UCSD-AML1 (cell line): Measurements from ENCODE around the gene MRPL53.

Experiments
- DNase-seq: peaks from one replicate; lab custom pipeline; 2025; ENCODE audit not compliant: unreplicated experiment; lab: John Stamatoyannopoulos, UW

Gene MRPL53

DNA sequence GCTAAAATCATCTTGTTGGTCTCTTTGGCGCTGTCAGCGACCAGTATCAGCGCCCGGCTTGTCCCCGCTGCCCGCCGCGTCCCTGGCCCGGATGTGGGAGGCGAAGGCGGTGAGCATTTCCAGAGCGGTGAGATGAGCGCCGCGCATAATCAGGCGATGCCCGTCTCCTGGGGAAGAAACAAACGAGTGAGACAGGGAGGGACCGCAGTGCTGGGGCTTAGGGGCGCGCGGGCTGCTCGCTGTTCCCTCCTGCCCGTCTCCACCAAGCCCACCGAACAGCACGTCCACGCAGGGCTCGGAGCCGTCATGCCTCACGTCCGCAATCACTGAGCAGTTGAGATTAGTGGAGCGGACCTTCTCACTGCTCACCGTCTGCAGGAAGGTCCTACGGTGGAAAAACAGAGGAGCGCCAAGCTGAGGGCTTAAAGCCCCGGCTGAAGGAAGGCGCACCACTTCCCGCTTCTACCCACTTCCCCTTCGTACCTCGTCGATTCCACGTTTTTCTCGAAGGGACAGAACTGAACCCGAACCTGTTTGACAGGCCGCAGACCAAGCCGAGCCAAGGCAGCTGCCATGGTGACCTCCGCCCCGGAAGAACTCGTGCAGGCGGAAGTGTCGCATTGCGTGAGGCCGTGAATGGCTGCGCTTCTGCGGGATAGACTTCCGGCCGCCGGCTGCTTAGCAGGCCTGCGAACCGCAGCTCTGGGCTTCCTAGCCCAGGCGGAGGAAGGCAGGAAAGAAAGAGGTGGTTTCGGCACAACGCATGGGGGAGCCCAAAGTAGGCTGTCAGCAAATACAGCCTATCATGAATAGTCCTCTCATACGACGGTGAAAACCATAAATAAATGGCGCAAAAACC, at the start of gene MRPL53:
MRPL53 (minus strand) TSS at position 595 of the 859 bp plus-strand sequence; CDS start at position 575, 20 bp downstream.
- DNase-seq, result peak; percentile 95

- DNase-seq, result no peak
These were observed 44.2 kb upstream of the MRPL53 start for GRCh38 chr2:74516650-74517049.

DNA sequence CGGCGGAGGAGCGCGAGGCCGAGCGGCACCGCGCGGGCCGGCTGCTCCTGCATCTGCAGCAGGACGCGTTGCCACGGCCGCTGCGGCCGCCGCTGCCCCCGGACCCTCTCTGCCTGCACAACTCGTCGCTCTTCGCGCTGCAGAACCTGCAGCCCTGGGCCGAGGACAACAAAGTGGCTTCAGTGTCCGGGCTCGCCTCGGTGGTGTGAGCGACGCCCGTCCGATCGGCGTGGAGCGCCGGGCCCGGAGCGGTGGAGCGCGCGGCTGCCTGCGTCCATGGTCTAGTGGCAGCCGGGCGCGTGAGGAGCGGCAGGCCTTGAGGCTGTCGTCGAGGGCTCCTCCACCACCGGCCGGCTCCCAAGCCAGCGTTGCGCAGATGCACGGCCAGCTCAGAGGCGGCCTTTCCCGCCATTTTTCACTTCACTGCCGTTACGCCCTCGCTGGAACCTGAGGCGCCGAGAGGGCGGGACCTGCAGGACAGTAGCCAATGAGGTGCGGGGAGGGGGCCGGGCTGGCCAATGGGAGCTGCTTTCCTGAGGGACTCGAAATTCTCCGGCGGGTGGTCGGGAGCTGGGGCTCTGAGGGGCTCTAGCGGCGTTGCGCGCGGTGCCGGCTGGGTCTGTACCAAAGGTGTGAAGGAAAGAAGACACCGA, 43.6 kb upstream of the MRPL53 start:
- no peak for DNase-seq

GRCh38 chr2:74515271-74515980, 42.9 kb upstream of the MRPL53 start:
- no peak for DNase-seq

DNA sequence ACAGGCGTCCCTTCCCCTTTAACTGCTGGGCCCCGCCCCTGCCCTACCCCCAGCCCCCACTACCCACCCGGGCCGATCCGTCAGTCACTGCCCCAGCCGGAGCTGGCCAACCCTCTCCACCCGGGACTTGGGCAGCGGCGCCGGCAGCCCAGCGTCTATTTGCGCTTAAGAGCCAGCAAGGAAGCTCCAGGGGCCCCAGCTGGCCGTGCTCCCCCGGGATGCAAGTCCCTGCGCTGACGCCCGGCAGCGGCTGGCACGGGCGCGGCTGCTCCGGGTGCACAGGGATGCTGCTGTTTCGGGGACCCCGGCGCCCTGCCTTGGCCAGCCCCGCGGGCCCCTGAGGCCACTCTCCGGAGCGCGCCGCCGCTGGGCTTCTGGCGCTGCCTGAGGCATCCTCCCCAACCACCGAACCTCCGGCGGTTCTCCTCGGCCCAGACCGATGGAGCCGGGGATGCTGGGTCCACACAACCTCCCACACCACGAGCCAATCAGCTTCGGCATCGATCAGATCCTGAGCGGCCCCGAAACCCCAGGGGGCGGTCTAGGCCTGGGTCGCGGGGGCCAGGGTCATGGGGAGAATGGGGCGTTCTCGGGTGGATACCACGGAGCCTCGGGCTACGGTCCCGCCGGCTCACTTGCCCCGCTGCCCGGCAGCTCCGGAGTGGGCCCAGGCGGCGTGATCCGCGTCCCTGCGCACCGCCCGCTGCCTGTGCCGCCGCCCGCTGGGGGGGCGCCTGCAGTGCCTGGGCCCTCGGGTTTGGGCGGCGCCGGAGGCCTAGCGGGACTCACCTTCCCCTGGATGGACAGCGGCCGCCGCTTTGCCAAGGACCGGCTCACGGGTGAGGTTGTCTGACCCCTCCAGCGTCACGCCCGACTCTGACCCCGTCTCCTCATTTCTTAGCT, 42.1 kb upstream of the MRPL53 start, which contains the start of gene TLX2:
TLX2 (plus strand) TSS at position 83 of the 903 bp plus-strand sequence; CDS start at position 440, 357 bp downstream.
- DNase-seq, result no peak

GRCh38 chr2:74513605-74514367, 41.3 kb upstream of the MRPL53 start:
- DNase-seq, result no peak

DNA sequence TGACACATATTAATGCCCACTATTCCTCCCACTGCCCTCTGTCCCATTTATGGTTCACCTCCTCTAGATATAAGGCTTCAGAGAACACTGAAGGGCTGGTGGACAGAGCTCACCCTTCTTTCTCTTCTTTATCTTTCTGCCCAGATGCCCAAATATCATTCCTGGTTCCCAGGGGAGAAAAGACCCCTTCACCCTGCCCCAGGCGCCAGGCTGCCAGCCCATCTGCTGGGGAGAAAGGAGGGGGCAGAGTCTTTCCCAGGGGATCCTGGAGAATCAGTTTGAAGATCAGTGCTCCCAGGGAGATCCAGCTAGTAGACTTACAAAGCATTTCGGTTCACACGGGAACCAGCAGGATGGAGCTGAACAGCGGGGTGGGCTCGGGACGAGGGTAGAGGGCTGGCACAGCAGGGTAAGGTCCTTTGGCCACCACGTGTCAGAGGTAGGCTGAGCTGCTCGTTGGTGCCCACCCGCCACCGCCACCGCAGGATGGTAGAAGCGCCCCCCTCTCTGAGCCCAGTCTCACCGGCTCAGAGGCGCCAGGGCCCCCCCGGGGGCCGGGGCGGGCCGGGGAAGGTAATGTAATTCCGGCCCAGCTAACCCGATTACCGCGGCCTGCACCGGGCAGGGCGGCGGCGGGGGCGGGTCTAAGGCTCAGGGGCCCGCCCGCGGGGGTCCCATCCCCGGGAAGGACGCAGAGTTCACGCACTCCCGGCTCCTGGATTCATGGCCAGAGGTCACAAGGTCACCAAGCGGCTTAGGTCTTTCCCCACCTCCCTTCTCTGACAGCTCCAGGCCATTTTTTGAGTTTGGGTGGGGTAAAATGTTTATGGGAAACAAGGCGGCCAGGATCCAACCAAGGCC, 40.5 kb upstream of the MRPL53 start:
- no peak for DNase-seq

GRCh38 chr2:74511104-74511989, 38.9 kb upstream of the MRPL53 start:
- DNase-seq, result no peak

DNA sequence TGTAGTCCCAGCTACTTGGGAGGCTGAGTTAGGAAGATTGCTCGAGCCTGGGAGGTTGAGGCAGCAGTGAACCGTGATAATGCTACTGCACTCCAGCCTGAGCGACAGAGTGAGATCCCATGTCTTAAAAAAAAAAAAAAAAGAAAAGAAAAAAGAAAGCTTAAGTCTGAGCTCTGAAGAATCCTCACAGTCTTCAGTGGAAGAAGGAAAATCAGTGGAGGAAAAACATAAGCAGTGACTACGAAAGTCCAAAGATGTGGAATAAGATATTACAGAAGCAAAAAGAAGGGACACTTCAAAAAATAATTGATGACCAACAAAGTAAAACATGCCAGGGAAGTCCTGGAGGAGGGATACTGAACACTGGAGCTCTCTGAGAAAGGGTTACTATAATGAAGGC, 37.8 kb upstream of the MRPL53 start:
- no peak for DNase-seq

DNA sequence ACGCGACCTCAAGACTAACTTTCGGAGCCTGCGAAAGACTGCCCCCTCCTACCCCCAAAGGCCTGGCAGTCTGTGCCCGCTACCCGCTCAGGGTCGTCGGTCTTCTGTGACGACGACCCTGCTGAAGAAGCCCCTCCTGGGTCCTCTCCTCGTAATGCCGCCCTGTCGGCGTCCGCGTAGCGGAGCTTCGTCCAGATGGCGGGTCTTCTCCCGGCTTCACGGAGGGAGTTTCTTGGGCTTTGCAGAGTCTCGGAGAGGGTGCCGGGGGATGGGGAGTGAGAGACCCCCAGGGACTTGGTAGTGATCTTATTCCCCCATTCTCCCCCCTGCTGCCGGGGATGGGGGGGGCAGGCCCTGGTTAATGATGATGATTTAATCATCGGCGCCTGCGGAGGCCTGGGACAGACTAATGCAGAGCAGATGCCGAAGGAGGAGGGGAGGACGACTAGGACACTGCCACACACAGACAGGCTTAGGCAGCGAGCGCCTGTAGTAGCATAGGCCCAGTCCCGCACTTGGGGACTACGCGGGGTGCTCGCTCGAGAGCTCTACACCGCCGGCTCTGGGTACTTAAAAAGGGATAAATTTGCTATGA, 35.5 kb upstream of the MRPL53 start:
- no peak for DNase-seq

- DNase-seq, result peak; percentile 98
These were observed 34.9 kb upstream of the MRPL53 start, which contains the start of gene PCGF1 for GRCh38 chr2:74507145-74507925. Gene PCGF1 (minus strand): TSS chr2:74507695. CDS start chr2:74507668, 27 bp downstream.

GRCh38 chr2:74505448-74506246, 33.2 kb upstream of the MRPL53 start:
- DNase-seq, result no peak

DNA sequence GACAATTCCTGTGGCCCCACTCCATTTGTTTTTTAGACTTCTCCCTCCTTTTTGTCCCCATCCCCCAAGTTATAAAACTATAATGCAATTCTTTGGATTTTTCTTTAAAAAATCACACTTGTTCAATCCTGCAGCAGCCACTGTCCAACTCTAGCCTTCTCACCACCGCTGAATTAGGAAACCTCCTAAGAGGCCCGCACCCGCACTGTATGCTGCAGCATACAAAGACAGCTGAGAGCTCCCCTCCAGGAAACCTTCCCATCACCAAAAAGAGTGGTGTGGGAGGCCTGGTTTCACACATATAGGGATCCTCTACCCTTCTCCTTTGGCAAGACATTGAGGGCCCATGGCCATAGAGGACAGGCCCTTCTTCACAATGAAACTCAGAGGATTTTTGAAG, 32.1 kb upstream of the MRPL53 start:
- DNase-seq, result no peak

DNA sequence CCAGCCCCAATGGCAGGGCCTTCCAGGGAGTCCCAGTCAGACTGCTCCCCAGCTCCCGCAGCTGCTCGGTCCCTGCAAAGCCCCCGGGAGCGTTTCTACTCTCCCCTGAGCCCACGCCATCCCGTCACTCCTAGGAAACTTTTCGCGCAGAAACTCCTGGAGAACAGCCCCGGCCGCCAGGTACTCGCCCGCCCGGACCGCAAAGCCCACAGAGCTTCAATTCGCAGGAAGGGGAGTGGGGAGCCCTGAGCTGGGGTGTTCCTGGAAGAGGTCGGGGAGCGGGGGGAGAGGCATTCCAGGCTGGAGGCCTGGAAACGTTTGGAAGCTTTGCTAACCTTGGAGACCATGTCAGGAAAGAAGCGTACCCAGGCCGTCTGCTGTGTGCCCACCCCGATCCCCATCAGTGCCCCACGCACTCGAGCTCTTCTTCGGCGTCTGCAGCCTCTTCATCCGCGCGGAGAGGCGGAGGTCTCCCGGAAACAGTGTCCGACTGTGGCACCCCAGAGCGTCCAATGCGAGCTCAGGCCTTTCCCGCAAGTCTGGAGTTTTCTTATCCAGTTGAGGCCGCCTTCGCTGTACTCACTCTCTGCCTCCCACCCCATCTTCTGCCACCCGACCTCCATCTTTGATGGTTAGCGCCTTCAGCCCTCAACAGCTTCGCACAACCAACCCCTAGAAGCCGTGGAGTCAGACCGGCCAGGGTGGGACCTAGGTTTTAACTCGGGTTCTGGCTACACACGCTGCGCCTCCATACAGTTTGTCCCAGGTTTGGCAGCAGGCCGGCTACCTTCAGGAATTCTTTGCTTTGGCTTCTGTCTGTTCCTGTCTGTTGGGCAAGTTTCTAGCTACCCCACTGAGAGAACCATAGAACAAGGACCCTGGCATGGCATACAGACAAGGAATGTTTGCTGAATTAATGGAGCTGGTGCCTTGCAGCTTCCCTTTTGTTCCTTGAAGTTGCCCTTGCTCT, 31.3 kb upstream of the MRPL53 start:
- no peak for DNase-seq
